Measurements from ENCODE around the gene LRFN2.

- TF ChIP-seq CTCF (IDR thresholded peaks at IDR 0.05) (no peak), POLR2A (IDR thresholded peaks at IDR 0.05) (no peak)
Observed at GRCh38 chr6:40551966-40552505, 35.1 kb downstream of the LRFN2 start.
